HG03460 (cell line): ENCODE results near the gene SCARB1.

Experiments
- ATAC-seq: cut with Tn5 transposase; IDR thresholded peaks from one replicate; pipeline ENCODE4 v1.9.1; 2021; ENCODE audit not compliant: unreplicated experiment

Gene SCARB1

GRCh38 chr12:124750149-124750656, 113.5 kb downstream of the SCARB1 start:
- no peak for ATAC-seq

GRCh38 chr12:124749725-124750124, 113.9 kb downstream of the SCARB1 start:
- ATAC-seq = no peak

GRCh38 chr12:124747426-124748161, 116.1 kb downstream of the SCARB1 start:
- ATAC-seq = no peak

- ATAC-seq = no peak
These were observed 116.8 kb downstream of the SCARB1 start for GRCh38 chr12:124746649-124747425.

GRCh38 chr12:124745891-124746570, 117.6 kb downstream of the SCARB1 start:
- ATAC-seq = no peak

- no peak for ATAC-seq
These were observed 118.2 kb downstream of the SCARB1 start for GRCh38 chr12:124745465-124745890.

GRCh38 chr12:124744659-124745464, 118.8 kb downstream of the SCARB1 start:
- no peak for ATAC-seq

GRCh38 chr12:124744273-124744640, 119.4 kb downstream of the SCARB1 start:
- no peak for ATAC-seq

GRCh38 chr12:124743479-124744272, 120.0 kb downstream of the SCARB1 start:
- ATAC-seq = no peak

- no peak for ATAC-seq
These were observed 121.0 kb downstream of the SCARB1 start for GRCh38 chr12:124742678-124743077.

GRCh38 chr12:124742111-124742510, 121.6 kb downstream of the SCARB1 start:
- no peak for ATAC-seq

GRCh38 chr12:124741211-124741610, 122.5 kb downstream of the SCARB1 start:
- ATAC-seq = no peak

- no peak for ATAC-seq
These were observed 123.0 kb downstream of the SCARB1 start for GRCh38 chr12:124740691-124741137.

- no peak for ATAC-seq
These were observed 123.6 kb downstream of the SCARB1 start for GRCh38 chr12:124739953-124740561.

- ATAC-seq = no peak
These were observed 124.8 kb downstream of the SCARB1 start for GRCh38 chr12:124738636-124739467.

- no peak for ATAC-seq
These were observed 125.7 kb downstream of the SCARB1 start for GRCh38 chr12:124737772-124738635.

GRCh38 chr12:124737040-124737419, 126.6 kb downstream of the SCARB1 start:
- ATAC-seq = no peak
